Activated CD4-positive, alpha-beta T cell treated with anti-CD3 and anti-CD28 coated beads, Interleukin-2, Interleukin-4, amounts not matched to agents 100 ng/mL and 50 ng/mL, durations not matched to agents 16 hours and 8 hours (primary cell): ENCODE data around the gene PACRG.

Source experiments
- DNase-seq: peaks from one replicate; pipeline ENCODE4 v3.0.0-alpha.2; 2020; ENCODE audit warnings: low spot score

Gene PACRG

GRCh38 chr6:163335056-163335455, 607.3 kb downstream of the PACRG start:
- DNase-seq, result no peak

GRCh38 chr6:163335671-163336545, 608.1 kb downstream of the PACRG start:
- no peak for DNase-seq

- DNase-seq, result no peak
Measured at GRCh38 chr6:163336961-163337360, 609.2 kb downstream of the PACRG start.

DNA sequence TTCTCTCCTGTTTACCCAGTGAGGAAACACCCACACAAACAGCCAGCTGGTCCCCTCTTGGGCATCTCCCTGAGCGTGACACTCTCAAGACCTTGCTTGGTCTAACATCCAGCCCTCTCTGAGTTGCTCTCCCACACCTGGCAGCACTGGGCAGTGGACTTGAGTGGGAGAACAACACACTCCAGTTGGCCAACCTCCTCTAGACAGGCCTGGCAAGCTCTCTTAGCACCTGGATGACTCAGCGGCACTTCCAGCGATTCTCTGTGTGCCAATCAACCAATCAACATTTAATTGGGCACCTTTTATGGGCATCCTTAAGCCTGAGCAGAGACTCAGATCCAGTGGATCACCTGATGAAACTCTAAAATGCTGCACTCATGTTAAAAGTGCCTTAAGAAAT, 610.2 kb downstream of the PACRG start:
- DNase-seq, result no peak

DNA sequence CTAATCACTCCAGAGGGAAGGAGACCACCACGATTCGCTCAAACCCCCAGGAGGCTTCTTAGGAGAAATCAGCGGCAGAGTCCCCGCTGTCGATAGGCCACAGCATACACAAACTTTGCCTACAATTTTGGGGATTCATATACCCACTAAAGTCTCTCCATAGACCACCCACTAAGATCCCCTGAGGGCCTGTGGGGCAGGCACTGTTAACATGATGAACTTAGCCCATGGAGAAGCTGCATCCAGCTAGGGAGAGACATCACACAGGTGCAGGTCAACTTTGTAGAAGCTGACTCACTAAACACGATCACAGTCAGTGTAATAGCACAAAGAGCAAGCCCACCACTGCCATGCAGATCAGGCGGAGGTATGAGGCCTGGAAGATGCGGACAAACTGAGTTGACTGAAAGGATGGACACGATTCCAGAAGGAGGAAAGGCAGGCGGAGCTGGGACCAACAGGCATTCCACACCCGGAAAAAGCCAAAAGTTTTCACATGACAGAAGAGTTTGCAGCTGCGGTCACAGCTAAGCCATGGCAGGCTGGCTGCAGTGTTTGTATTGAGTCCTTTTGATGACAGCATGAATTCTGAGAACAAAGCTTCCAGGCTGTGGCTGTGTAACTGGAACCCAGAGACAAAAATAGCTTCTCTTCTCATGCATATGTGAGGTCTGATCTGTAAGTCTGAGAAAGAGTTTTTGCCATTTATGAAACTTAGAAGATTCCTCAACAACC, 611.1 kb downstream of the PACRG start:
- DNase-seq, result no peak

GRCh38 chr6:163339466-163339865, 611.7 kb downstream of the PACRG start:
- no peak for DNase-seq

GRCh38 chr6:163340201-163340887, 612.6 kb downstream of the PACRG start:
- DNase-seq, result no peak

DNA sequence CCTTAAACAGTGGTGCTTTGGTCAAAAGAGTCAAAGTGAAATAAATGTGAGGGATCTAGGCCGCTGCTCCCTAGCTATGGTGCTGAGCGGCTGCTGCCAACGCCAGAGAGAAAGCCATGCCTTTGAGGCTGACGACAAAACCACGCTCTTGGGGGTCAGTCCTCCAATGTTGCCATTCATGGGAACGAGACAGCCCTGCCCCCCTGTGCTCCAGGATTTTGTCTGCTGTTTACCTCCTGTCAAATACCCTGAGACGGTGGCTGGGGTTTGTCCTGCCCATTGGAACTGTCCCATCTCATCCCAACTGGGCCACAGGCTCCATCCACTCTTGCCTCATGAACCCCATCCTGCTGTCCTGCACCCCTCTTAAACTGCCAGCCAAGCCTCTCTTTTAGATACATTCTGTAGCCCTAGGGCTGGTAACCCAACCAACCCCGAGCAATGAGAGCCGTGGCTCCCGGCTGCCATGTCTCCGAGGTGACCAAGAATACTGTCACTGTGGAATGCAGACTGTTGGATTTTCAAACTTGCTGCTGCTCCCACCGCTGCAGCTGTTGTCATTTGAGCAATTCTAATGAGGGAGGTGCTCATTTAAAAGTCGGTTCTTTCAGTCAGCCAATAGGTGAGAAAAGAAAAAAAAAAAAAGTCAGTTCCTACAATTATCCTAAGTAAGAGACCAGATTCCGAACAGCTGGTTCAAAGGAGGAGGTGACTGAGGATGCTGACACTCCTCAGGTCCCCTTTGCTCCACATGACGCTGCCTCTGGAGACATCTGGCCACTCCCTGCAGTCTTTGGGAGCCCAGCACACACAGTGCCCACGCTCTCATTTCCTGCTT, 613.7 kb downstream of the PACRG start:
- no peak for DNase-seq

DNA sequence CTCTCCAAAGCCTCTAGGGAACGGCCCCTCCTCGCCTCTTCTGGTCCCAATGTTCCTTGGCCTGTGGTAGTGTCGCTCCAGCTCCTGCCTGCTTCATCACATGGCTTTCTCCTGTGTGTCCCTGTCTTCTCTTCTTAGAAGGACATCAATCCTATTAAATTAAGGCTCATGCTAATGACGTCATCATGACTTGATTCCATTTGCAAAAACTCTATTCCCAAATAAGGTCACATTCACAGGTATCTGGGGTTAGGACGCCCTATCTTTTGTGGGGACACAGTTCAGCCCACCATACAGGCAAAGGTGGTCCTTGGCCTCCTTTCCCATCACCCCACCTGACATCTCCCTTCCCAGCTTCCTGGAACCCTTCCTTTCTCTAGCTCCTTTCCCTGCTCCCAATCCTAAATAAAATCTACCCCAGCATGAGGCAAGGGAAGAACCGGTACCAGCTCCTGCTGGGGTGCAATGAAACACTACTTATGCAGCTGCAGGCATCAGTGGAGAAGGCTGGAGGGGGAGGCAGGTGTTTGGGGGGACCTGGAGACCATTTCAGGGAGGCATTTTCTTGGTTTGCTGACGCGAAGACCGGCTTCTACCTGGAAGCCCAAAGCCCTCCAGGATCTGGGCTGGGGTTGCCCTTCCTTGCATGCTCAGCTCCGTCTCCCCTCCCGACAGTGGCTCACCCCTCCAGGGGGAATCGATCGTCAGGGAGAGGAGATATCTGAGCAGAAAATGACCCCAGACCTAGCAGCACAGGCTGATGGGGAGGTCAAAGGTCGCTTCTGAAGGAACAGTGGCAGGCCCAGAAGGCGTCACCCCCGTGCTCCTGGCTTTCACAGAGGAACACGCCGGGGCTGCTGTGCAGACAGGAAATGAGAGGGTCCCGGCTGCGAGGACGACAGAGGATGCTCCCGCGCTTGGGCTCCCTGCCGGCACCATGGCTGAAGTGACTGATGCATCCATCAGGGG, 615.1 kb downstream of the PACRG start:
- DNase-seq, result no peak

DNA sequence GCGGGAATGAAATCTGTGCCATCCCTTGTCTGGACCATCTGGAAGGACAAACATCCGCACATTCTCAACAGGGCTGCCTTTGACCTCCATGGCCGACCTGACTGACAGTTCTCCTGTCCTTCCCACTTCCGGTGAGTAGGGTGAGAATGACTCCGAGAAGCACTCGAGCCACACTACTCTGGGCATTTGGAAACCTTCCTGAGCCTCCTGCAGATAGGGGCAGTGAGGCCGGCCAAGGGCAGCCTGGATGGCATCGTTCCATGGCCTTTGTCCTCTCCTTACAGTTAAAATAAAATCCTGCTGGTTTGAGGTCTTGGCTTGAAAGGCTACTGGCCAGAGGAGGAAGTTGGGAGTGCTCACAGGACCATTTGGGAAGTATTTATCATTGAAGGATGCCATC, 615.8 kb downstream of the PACRG start:
- DNase-seq, result no peak

DNA sequence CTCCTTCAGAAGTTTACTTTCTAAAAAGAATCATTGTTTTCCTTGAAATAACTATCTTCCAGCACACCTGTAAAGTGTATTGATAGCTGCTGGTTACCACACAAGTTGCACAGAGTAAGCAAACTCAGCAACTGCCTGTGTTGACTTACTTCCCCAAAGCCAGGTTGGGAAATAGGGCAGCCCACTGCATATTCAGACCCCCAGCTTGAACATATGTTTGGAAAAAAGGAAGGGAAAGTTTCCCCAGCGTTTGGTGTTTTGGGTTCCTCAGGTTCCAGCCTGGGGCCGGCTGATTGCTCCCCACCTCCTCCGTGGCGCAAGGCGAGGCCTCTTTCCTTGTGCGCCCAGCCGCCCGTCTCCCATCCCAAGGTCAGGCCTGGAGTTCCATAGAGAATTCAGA, 616.6 kb downstream of the PACRG start:
- DNase-seq, result no peak

DNA sequence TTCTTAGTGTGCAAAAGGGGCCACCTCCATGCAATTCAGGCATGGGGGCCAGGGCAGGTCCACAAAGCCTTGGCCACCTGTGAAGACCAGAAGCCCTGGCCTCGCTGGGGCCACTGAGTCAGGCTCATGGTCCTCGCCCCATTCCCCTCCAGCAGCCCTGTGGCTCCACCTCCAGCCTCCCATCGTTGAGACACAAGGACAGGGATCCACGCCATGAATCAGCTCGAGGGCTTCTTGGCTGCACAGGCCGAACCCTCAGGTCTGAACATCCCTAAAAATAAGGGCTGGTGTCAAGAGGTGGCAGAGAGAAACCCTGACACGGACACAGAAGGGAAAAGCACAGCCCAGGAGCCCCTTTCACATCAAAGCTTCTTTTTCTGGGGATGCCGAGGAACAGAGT, 618.2 kb downstream of the PACRG start:
- no peak for DNase-seq

- DNase-seq, result no peak
Measured at GRCh38 chr6:163346497-163346961, 618.8 kb downstream of the PACRG start.

- no peak for DNase-seq
Measured at GRCh38 chr6:163347021-163347446, 619.3 kb downstream of the PACRG start.

DNA sequence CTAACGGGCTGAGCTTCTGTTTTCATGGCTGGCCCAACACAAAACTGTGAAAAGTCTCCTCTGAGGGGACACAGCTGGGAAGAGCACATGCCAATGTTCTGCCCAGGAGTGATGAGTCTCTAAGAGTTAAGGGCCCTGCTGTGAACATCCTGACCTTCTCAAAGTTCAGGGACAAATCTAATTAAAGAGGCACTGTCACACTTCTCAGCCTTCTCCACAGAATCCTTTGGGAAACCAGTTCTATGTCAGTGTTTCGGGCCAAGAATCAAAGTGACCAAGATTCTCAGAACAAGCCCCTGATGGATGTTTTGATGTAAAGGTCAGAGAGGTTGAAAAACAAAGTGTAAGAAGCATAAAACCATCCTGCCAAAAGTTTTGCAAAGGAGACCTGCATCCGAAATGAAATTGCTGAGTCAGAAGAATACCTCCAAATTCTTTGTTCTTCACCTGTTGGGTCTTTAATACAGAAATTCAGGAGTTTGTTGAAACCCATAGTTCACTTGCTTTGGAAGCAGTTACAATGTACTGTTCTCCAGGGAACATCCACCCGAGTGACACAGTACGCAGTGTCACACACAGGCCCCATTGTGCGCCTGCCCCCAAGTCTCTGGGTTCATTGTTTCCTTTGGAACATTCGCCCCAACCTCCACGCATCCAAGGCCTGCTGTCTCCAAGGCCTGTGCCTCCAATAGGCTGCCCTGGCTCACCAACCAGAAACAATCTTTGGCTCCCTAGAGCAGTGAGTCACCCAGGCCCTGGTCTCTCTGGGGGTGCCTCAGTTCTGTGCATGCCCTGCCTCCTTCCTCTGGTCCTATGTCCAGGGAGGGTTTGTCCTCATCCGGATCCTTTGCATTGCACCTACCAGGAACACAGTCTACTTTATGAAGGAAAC, 621.3 kb downstream of the PACRG start:
- DNase-seq, result no peak

DNA sequence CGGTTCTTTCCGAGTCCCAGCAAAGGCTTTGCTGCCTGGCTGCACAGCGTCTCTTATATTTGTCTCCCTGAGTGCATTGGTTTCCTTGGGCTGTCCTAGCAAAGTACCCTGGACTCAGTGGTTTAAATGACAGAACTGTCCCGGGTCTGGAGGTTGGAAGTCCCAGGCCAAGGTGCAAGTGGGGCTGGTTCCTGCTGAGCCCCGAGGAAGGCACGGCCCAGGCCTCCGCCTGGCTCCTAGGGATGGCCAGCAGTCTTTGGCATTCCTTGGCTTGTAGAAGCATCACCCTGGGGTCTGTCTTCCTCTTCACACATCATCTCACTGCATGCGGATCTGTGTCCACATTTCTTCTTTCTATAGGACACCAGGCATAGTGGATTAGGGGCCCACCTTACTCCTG, 621.9 kb downstream of the PACRG start:
- DNase-seq, result no peak

DNA sequence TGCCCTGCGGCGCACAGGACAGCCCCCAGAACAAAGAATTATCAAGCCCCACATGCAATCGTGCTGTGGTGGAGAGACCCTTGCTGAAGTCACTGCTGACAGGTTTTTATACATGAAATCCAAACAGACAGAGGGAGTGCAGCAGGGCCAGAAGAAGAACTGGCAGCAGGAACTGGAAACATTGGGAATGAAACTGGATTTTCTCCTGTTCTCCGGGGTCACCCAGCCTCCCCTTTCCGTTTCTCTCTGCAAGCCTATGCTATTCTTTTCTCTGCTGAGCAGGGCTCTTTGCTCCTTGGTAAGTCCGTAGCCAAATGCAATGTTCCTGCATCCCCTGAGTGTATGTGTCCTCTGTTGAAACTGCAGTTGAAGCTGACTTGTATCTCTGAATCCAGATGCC, 623.2 kb downstream of the PACRG start:
- DNase-seq, result no peak

- no peak for DNase-seq
Measured at GRCh38 chr6:163352011-163352685, 624.4 kb downstream of the PACRG start.

DNA sequence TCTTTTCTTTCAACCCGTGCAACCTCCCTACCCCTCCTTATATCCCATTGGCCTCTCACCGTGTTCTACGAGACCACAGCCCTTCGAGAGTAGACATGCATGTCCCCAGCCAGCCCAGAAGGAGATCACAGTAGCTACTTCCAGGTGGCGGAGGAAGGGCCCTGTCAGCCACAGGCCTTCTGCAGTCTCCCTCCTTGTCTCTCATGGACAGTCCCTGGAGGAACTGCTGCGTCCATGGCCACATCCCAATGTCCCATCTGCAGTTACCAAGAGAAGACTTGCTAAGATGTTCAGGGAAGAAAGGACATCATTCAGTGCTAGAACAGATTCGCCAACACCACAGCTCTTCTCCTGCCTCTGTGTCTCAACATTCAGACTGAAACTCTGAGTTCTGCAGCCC, 625.2 kb downstream of the PACRG start:
- DNase-seq, result no peak
